Activated CD8-positive, alpha-beta memory T cell treated with anti-CD3 and anti-CD28 coated beads for 36 hours (primary cell): ENCODE data around the gene INTS1. TPM values are rescaled to one million over a fixed set of nuclear protein-coding genes. Genes with fewer than 3 reads are reported as not detected.
"Not testable (repeated sequence)": the region's sequence is repeated elsewhere in the genome, so short reads cannot be mapped to it uniquely, and the experiment has no call there.

Experiments used
- CTCF ChIA-PET: fragments of 350-600 bp; sonication (Branson Sonifier 250); formaldehyde crosslinking; loops from one replicate; lab custom pipeline; 2021; ENCODE audit warnings: antibody characterized with exemption; lab: Charles Lee
- POLR2A ChIA-PET: fragments of 350-600 bp; sonication (Branson Sonifier 250); formaldehyde crosslinking; loops from one replicate; lab custom pipeline; 2021; ENCODE audit warnings: antibody characterized with exemption; lab: Charles Lee
- total RNA-seq, 2 experiments: library from RNA; stranded (reverse); gene quantifications; one replicate each; pipeline ENCODE4 v1.2.3, GENCODE V29; 2021

The INTS1 gene
- total RNA-seq, 2 experiments from 2014 or later: 95.8 to 103 TPM

DNA sequence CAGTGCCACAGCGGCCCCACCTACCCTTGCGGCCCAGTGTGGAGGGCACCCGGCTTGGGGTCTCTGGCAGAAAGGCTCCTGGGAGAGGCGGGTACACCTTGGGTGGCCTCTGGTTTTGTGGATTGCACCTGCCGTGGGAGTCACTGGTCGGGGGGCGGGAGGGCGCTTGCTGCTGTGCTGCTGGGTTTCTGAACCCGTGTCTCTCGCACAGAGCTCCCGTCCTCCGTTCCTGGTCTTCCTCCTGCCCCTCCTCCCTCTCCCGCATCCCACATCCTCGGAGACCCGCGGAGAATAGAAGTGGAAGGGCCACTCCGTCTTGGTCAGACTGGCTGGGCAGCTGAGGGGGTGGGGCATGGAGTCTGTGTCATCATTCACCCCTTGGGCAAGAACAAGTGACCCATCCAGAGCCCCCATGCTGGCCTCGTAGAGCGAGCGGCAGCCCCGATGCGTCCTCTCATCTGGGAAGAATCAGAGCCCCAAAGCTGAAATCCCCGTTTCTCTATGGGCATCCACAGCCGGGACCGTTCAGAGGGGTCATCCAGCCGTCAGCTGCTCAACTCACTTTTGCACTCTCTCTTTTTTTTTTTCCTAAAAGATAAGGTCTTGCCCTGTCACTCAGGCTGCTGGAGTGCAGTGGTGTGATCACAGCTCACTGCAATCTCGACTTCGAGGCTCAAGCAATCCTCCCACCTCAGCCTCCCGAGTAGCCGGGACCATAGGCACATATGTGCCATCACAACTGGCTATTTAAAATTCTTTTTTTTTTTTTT lies 30.3 kb upstream of the INTS1 start:
- POLR2A ChIA-PET: no interaction called here
- CTCF ChIA-PET: interaction anchor here (1.2 to 1.3 kb wide), 3 partner anchors 14 to 31 kb away, joined by 4 to 6 read pairs (median 4); no protein-coding TSS in a partner anchor

DNA sequence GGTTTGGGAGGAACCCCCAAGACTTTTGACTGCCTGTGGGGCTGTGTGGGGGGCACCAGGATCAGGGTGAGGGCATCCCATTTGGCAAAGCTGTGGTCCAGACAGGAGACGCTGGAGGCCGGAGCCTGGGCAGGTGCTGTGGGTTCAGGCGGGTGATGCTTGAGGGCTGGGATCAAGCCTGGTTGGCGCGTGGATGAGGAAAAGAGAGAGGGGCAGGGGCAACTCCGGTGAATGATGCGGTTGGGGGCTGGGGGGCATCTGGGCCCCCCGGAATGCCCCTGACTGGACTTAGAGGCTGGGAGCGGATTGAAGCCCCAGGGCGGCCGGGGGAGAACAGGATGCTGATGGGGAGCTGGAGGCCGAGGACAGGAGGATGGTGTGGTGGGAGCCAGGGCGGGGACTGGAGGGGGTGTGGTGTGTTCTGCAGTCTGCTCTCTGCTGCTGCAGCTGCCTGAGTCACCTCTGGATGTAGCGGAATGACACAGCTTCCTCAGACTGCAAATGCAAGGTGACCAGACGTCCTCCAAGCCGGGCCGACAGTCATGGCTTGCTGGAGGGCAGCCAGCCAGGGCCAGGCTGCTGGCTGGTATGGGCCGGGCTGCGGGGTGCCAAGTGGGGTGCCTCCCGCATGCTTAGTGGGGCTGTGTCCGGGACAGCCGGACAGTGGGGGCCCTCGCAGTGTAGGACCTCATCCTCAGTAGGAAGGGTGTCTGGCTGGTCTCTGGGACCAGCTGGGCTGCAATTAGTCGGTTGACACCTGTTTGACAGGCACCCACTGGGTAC lies 29.5 kb upstream of the INTS1 start:
- POLR2A ChIA-PET: no interaction called here
- CTCF ChIA-PET: interaction anchor here (1.3 kb wide), 2 partner anchors 15 to 30 kb away, joined by 4 to 6 read pairs; no protein-coding TSS in a partner anchor

DNA sequence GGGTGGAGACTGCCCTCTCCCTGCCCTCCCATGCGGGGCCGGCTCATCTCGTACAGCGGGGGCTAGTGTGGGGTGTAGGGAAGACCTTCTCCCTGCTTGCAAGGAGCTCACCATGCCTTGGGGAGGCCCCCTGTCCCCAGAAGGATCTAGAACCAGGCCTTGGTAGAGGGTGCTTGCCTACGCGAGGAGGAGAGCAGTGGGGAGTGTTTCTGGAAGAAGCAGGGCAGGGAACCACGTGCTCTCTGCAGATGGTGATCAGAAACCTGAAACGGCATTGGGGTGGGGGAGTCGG lies 29.0 kb upstream of the INTS1 start:
- POLR2A ChIA-PET: no interaction called here

DNA sequence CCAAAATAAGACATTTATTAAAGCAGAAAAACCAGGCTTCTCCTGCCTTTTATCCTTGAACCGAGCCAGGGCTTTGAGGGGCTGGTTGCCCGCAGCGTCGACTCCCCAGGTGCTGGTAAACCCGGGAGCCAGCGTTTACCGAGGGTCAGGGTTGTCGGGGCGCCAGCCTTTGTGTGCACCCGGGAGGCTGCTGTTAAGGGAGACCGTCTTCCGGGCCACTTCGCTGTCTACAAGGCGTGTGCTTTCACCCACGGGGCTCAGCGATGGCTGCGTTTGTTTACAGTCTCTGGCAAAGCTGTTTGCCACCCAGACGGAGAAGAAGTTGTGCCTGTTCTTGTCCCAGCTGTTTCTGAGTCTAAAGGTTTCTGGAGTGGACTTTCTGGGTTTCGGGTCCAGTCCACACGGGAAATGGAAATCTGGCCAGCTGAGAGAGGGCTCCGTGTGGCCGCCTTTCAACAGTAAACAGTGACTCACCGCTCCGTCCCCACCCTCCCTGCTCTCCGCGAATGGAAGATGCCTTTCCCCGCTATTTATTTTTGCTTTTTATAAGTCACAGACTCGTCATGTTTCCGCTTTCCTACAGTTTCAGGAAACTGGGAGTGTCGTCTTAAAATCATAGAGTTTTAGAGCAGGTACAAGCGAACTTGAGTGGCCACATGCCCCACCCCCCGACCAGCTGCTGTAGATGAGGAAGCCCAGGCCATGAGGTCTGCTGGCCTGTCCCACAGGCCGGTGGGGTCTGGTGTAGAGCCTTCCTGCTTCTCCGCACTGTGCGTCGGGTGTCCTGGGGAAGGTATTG lies 28.5 kb upstream of the INTS1 start:
- POLR2A ChIA-PET: no interaction called here
- CTCF ChIA-PET: interaction anchor here (0.8 kb wide), 1 partner anchor 821 kb away, joined by 3 read pairs; no protein-coding TSS in a partner anchor

More for the DNA sequence above, 29.0 kb upstream of the INTS1 start:
- CTCF ChIA-PET: interaction anchor here (1.3 kb wide), 2 partner anchors 15 to 30 kb away, joined by 4 to 6 read pairs; no protein-coding TSS in a partner anchor

DNA sequence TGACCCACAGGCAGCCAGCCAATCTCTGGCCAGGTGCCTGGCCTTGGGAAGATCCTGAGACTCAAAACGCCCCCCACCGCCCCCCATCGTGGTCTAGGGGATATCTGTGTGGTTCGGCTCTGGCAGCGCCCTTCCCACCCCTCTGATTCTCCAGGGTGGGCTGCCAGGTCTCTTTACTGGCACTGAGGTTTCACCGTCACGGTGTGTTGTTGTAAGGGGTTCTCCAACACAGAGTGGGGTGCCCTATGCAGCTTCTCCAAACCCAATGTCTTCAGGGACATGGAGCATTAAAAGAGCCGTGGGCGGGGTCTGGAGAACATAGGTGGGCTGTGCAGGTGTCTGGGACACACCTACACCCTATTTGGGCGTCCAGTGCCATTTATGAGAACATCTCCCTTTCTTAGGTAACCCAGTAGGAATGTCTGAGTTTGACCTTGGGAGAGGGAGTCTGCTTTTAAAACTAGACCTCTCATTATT lies 27.8 kb upstream of the INTS1 start:
- POLR2A ChIA-PET: no interaction called here
- CTCF ChIA-PET: interaction anchor here (0.8 kb wide), 1 partner anchor 821 kb away, joined by 3 read pairs; no protein-coding TSS in a partner anchor

DNA sequence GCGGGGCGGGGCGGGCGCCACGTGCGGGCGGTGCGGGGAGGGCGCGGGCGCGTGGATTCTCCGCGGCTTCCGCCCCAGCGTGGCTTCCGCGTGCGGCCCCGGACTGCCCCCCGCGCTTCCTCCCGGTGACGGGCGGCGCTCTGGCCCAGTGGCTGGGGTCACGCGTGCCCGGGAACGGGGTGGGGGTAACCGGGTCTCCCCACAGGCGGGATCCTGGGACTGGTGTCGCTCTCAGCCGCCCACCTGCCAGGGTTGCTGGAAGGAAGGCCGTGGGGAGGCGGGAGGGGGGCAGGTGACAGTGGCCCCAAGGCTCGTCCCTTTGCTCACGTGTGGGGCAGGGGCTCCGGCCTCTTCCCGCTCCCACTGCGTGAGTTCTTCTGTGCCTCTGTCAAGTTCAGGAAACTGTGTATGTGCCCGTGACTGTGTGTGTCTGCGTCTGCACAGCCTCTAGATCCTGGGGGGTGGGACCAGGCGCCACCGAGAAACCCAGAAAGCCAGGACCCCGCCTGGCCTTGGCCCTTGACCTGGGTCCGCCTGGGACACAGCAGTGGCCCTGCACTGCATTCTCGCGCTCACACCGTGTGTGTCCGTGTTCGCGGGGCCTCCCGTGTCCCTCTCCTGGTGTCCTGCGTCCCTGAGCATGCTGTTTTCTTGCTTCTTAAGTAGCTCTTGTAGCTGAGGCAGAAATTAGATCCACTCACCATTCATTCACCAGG lies 27.2 kb upstream of the INTS1 start:
- POLR2A ChIA-PET: no interaction called here
- CTCF ChIA-PET: no interaction called here

DNA sequence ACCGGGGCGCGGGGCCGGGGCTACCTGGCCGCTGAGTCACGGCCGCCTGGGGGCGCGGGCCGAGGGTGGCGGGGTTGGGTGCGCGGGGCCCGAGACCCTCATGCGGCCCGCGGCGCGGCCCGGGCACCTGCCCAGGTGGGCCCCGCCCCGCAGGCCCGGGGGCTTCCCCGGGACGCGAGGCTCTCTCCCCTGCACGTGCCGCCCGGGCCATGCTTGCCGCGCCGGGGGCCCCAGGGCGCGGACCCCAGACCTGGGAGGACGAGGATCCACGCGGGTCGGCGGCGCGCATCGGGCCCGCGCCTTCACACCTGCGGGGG lies 26.7 kb upstream of the INTS1 start:
- CTCF ChIA-PET: no interaction called here
- POLR2A ChIA-PET: no interaction called here

DNA sequence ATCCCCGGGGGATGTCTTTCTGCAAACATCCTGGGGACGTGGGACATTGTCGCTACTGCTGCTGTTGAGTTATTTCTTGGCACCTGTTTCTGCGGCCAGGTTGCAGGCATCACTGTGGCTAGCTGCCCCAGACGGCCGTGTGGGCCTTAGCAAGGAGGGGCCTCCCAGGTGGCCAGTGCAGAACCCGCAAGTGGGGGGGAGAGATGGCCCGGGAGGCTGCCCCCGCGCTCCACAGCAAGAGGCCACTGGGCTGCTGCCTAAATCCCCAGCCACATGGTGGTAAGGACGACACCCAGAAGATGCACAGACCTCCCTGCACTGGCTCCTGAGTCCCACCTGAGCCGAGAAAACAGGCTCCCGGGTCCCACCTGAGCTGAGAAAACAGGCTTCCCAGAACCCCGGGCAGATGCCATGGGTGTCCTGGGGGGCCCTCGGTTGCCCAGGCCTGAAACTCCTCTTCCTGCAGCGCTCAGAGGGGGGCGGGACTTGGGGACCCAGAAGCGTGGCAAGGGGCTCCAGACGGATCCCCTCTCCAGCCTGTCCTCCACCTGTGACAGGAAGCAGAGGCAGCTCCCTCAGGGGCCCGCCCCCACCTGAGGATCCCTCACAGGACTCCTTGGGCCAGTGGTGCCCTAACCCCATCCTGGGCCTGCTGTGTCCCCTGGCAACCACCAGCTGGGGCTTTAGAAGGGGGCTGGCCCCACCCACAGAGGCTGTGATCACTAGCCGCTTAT lies 25.4 kb upstream of the INTS1 start:
- ChIA-PET POLR2A (interaction anchor here (0.6 kb wide), 1 partner anchor 26 kb away, joined by 4 read pairs; no protein-coding TSS in a partner anchor), CTCF (interaction anchor here (0.7 kb wide), 1 partner anchor 639 kb away, joined by 3 read pairs; no protein-coding TSS in a partner anchor)

DNA sequence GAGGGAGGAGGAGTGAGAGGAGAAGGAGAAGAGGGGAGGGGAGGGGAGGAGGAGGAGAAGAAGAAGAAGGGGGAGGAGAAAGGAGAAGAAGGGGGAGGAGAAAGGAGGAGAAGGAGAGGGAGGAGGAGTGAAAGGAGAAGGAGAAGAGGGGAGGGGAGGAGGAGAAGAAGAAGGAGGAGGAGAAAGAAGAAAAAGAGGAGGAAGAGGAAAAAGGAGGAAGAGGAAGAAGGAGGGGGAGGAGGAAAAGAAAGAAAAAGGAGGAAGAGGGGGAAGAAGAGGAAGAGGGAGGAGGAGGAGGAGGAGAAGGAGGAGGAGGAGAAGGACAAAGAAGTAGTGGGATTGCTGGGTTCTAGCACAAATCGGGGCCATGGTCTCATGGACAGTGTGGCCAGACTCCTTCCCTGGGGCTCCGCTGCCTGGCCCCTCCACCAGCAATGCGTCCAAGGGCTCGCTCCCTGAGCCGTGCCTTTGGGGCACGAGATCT lies 22.1 kb upstream of the INTS1 start:
- ChIA-PET POLR2A (no interaction called here), CTCF (no interaction called here)

DNA sequence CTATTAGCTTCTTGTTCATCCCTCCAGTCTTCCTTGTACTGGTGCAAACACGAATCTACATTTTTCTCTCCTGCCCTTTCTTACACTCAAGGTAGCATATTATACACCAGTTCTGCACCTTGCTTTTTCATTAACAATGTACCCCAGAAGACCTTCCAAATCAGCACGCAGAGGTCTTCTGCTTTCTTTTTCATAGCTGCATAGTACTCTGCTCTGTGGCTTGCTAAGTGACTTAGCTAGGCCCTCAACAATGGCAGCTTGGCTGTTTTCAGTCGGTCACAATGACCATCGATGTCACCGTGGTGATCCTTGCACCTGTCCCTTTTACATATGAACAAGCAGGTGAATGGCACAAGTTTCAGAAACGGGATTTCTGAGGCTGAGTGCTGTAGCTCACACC lies 21.2 kb upstream of the INTS1 start:
- CTCF ChIA-PET: interaction anchor here (0.7 to 1.2 kb wide), 2 partner anchors 21 to 37 kb away, joined by 3 to 4 read pairs; no protein-coding TSS in a partner anchor
- POLR2A ChIA-PET: no interaction called here

DNA sequence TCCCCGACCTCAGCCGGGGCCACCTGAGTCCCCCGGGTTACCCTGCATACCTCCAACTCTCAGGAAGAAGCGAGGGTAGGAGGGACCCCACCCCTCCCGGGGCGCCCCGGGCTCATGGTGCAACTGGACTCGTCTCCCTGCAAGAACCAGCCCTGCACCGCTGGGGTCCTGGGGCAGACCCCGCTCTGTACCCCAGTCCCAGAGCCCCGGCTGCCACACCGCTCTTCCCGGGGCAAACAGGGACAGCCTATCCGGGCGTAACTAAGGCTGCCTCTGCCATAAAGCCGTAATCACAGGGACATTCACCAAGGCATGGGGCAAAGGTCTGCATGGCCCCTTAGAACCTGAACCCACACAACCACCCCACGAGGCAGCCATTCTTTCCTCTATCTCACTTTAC lies 19.7 kb upstream of the INTS1 start:
- ChIA-PET CTCF (no interaction called here), POLR2A (no interaction called here)

DNA sequence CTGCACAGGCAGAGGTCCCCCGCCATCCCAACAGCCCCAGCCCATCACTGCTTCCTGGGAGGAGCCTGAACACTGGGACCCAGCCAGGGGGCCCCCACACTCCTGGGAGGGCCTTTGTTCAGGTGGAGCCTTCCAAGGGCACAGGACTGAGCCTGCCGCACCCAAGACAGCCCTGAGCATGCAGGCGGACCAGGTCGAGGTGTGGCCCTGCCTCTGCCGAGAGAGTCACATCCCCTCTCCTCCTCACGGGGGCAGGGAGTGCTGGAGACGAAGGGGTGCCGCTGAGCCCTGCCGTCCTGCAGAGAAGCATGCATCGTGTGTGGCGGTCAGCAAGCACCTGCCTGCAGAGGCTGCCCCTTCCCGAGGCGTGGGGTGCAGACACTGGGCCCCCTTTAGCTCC lies 19.0 kb upstream of the INTS1 start:
- ChIA-PET POLR2A (no interaction called here), CTCF (no interaction called here)

DNA sequence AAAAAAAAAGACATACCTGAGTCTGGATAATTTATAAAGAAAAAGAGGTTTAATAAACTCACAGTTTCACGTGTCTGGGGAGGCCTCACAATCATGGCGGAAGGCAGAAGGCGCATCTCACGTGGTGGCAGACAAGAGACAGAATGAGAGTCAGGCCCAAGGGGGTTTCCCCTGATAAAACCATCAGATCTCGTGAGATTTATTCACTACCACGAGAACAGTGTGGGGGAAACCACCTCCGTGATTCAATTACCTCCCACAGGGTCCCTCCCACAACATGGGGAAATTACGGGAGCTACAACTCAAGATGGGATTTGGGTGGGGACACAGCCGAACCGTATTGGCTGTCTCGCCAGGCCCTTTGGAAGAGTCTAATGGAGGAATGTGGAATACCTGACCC lies 17.3 kb upstream of the INTS1 start:
- CTCF ChIA-PET: no interaction called here
- POLR2A ChIA-PET: no interaction called here

DNA sequence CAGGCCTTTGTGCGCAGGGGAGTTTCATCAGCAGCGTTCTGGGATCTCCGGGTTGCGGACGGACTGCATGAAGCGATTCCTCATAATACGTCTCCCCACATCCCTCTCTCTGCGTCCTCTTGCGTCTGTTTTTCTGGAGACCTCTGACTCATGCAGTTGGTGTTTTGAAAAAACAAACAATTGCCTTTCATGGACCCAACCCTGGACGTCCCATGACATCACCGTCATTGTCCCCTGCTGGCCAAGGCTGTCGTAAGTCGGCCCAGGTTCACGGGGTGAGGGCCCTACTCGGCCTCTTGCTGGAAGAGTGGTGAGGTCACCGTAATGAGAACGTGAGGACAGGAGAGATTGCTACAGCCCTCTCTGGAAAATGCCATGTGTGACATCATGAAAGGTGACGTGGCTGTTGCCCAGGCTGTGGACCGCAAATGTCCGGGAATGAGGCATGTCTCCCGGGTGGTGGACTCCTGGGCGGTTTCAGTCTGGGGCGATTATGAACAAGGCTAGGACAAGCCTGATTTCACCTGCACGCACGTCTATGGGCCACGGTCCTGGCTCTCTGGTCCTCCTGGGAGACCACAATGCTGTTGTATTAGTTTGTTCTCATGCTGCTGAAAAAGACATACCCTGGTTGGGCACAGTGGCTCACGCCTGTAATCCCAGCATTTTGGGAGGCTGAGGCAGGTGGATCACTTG lies 16.5 kb upstream of the INTS1 start:
- POLR2A ChIA-PET: no interaction called here
- CTCF ChIA-PET: no interaction called here

DNA sequence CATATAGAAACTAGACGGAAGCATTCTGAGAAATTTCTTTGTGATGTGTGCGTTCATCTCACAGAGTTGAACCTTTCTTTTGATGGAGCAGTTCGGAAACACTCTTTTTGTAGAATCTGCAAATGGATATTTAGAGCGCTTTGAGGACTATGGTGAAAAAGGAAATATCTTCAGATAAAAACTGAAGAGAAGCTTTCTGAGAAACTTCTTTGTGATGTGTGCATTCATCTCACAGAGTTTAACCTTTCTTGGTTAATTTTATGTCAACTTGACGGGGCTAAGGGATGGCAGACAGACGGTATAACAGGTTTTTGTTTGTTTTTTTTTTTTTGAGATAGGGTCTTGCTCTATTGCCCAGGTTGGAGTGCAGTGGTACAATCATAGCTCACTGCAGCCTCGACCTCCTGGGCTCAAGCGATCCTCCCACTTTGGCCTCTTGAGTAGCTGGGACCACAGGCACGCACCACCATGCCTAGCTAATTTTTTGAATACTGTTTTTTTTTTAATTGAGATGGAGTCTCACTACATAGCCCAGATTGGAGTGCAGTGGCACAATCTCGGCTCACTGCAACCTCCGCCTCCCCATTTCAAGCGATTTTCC lies 15.2 kb upstream of the INTS1 start:
- POLR2A ChIA-PET: not testable (repeated sequence)
- CTCF ChIA-PET: interaction anchor here (0.9 kb wide), 1 partner anchor 44 kb away, joined by 4 read pairs; no protein-coding TSS in a partner anchor

DNA sequence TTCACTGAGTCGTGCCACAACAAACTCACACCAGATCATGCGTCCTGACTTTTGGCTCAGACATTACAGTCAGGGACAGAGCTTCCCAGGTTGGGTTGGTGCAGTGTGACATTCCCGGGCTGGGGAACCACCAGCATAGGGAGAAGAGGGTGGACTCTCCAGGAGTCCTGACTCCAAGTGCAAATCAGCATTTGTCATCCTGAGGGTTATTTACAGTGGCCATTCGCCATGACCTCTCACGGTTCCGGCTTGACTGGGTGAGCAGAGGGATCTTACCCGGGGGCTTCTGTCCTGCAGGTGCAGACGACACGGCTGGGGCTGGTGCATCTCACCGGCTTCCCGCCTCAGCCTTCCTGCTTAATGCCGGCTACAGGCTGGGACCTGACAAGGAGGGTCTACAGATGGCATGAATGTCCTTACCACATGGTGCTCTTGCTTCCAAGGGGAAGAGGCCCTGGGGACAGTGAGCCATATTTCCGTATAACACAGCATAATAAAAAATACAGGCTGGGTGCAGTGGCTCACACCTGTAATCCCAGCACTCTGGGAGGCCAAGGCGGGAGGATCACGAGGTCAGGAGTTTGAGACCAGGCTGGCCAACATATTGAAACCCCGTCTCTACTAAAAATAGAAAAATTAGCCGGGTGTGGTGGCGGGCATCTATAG lies 12.5 kb upstream of the INTS1 start:
- POLR2A ChIA-PET: no interaction called here
- CTCF ChIA-PET: no interaction called here

DNA sequence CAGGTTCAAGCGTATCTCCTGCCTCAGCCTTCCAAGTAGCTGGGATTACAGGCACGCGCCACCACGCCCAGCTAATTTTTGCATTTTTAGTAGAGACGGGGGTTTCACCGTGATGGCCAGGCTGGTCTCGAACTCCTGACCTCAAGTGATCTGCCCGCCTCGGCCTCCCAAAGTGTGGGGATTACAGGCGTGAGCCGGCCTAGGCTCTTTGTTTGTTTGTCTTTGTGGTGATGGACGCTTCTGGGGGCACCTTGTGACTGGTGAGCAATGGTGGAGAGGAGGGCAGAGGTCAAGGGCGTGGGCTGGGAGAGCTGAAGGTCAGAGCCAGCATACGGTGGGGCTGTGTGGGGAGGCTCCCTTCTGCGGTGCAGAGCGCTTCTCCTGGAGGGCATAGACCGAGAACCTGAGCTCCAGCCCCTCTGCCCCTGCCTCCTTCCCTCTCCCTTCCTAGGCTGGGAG lies 11.3 kb upstream of the INTS1 start:
- CTCF ChIA-PET, POLR2A ChIA-PET: not testable (repeated sequence)
